HG03571 (cell line): Measurements from ENCODE around the gene GSE1.

Source experiments
- ATAC-seq: cut with Tn5 transposase; IDR thresholded peaks from one replicate; pipeline ENCODE4 v1.9.1; 2021; ENCODE audit not compliant: unreplicated experiment

Gene GSE1

DNA sequence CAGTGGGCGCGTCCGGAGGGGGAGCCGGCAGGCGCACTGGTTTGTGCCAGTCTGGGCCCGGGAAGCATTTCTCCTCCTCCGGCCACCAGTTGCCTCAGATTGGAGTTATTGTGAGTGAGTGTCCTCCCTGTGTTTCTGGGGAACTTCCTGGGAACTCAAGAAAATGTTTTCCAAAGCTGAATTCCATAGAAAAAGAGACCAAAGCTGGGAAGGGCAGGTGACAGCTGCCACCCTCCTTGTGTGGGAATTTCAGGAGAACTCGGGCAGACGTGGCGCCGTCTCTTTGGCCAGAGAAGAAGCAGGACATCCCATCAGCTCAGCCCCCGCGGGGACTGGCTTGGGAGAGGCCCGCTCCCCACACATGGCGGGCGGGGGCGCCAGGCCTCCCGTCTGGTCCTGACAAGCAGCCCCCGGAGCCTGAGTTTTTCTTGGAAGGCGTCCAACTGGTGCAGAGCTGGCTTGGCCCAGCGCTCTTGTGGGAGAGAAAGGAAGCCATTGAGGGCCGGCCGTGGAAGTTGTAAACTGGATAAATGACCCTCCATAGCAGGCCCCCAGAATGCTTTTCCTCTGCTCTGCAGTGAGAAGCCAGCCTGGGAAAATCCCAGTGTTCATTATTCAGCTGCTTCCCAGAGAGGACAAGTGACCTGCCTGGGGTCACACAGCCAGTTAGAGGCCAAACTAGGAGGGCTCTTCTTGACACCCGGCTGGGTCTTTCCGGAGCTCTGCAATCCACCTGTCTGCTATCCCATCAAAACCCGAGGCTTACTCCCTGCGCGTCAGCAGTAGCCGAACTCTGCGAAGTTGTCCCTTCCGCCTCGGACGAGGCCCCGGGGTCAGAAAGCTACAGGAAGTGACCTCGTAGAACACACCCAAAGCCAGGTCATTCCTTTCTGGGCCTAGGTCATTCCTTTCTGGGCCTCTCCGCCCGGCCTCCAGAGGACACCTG lies 39.2 kb upstream of the GSE1 start:
- no peak for ATAC-seq

DNA sequence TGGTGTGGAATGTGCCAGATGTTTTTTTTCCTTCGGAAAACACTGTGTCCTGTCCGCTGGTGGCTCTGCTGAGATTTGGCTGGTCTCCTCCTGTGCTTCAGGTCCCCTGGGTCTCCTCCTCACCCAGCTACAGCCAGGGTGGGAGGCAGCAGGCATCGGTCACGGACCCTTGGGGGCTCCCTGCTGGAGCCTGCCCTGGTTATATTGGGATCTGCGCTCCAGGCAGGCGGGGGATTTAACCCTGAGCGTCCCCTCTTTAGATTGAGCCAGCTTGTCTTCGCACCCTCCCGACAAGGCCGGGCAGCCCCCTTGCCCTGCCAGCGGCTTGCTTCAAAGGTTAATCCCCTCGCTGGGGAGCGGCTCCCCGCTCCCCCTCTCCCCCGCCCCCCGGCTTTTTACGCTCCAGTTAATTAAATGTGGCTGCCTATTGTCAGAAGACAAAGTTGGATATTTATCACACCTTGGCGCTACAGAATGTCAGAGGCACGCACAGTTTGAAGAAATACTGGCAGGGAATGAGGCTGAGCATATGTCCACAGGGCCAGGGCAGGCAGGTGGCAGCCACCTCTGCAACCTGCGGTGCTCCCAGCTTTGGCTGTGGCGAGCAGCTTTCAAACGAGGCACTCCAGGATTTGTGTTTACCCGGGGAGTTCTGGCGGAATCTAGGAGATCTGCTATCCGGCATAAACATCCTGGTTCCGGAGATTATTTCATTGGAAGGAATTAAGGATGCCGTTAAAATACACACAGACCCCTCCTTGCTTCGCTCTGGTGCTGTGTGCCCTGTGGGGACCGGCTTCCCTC lies 38.2 kb upstream of the GSE1 start:
- ATAC-seq, result no peak

GRCh38 chr16:85575920-85576319 lies 37.2 kb upstream of the GSE1 start:
- no peak for ATAC-seq

- ATAC-seq, result no peak
These were observed 36.2 kb upstream of the GSE1 start for GRCh38 chr16:85576944-85577343.

- ATAC-seq, result no peak
These were observed 35.1 kb upstream of the GSE1 start for GRCh38 chr16:85577899-85578598.

- no peak for ATAC-seq
These were observed 34.5 kb upstream of the GSE1 start for GRCh38 chr16:85578599-85578948.

GRCh38 chr16:85579191-85579590 lies 33.9 kb upstream of the GSE1 start:
- no peak for ATAC-seq

- ATAC-seq, result no peak
These were observed 33.1 kb upstream of the GSE1 start for GRCh38 chr16:85579923-85580580.

DNA sequence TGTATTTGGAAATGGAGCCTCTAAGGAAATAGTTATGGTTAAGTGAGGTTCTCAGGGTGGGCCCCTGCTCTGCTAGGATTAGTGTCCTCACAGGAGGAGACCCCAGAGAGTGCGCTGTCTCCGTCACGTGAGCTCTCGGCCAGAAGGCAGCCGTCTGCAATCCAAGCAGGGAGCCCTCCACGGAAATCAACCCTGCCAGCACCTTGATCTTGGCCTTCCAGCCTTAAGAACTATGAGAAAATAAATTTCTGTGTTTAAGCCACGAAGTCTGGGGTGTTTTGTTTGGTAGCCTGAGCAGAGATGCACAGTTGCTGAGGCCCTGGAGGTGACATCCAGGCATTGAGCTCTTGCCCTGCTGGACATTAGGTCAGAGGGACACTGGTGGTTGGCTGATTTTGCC lies 32.4 kb upstream of the GSE1 start:
- no peak for ATAC-seq

DNA sequence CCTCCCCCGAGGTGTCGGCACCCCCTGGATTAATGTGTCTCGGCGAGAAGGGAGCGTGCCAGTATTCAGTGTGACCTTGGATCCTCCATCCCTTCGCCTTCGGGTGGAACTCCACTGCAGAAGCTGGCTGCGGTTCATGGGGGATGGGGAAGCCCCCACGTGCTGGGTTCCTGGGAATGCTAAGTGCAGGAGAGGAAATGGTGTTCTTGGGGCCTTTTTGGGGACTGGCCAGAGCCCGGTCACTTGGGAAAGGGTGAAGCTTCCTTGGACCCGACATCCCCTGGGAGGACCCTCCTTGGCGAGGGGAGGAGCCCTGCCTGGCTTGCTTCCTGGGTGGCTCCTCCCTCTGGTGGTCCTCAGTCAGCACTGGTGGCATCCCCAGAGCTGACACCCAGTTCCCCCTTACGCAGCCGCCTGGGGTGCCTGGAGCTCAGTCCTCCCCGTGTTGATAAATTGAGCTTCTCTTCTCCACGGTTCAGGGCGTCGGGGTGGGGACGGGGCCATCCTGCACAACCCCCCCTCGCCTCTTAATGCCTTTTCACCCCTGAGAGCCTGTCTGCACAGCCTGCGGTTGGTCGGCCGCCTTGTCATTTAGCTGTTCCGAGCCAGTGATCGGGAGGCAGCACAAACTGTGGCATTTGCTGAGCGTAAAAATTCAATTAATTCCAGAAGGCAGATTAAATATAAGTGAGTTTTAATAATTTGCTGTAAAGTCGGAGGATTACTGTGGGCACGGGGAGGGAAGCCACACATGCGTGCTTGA lies 30.7 kb upstream of the GSE1 start:
- ATAC-seq, result no peak

DNA sequence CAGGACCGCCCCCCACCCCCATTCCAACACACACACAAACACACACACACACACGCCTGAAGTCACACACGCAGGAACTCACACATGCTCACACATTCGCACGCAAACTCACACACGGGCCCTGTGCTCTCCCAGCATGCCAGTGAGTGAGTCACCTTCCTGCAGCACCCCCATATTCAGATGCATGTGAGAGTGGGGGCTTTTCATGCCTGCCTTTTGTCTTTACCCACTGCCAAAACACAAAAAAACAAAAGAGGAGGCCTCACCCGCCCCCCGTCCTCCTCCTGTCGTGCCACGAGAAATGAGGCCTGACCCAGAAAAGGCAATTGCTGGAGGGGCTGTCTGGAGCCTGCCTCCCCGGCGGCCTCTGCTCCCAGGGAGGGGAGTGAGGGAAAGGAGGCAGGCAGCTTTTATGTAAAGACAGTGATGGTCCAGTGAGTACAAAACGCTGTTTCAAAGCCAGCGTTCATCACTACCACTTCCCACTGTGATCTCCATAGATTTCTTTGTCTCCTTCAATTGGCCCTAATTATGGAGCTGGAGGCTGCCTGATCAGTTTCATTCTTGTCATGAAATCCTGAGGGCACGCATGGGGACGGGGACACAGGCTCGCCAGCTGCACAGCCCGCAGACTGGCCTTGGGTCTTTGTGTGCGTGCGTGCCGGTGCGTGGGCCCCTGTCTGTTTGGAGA lies 29.5 kb upstream of the GSE1 start:
- no peak for ATAC-seq

GRCh38 chr16:85584267-85584666 lies 28.9 kb upstream of the GSE1 start:
- ATAC-seq, result no peak

DNA sequence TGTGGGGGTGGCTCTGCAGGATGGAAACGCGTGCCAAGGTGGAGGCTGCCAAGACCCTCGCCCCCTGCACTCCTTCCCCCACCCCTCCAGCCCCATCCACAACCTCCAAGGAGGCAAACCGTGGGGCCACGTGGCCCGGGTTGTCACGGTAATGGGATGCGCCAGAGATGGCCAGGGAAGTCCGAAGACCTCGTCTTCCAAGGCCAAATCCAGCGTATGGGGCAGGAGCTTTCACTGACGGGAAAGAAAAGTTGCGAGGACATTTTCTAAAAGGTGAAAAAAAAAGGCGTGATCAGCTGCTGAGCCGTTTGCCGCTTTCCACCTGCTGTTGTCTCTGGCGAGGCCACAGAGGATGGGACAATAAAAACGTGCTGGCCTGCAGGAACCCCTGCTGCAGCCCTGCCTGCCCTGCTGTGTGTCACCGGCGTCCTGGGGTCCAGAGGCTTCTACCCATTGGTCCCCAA lies 28.3 kb upstream of the GSE1 start:
- no peak for ATAC-seq

- no peak for ATAC-seq
These were observed 27.4 kb upstream of the GSE1 start for GRCh38 chr16:85585711-85586110.

DNA sequence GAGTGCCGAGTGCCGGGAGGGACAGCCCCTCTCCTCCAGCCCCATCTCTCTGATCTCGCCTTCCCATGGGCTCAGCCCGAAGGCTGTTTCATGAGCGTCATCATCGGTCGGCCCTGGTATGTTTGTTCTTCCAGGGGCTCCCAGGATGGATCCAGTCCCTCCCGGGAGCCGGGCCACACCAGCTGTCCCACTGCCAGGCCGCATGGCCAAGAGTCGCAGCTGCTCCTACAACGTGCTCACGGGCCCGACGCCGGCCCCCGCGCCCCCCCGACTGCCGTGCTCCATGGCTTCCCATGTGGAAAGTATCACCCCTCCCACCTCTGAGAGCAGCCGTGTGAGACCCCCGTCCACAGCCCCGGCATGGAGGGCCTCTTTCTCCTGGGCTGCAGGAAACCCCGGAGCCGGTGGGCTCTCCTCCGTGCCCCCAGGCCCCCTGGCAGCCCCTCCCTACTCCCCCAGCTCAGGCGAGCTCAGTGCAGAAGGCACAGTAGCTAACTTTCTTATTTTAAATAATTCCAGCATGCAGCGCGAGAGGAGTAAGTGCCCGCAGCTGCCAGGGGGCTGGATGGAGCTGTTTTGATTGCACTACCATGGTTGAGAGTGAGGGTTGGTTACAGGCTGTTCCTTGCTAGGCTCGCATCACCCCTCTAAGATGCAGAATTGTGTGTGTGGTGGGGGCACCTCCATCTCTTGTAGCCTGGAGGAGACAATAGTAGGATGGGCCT lies 26.6 kb upstream of the GSE1 start:
- ATAC-seq, result no peak

DNA sequence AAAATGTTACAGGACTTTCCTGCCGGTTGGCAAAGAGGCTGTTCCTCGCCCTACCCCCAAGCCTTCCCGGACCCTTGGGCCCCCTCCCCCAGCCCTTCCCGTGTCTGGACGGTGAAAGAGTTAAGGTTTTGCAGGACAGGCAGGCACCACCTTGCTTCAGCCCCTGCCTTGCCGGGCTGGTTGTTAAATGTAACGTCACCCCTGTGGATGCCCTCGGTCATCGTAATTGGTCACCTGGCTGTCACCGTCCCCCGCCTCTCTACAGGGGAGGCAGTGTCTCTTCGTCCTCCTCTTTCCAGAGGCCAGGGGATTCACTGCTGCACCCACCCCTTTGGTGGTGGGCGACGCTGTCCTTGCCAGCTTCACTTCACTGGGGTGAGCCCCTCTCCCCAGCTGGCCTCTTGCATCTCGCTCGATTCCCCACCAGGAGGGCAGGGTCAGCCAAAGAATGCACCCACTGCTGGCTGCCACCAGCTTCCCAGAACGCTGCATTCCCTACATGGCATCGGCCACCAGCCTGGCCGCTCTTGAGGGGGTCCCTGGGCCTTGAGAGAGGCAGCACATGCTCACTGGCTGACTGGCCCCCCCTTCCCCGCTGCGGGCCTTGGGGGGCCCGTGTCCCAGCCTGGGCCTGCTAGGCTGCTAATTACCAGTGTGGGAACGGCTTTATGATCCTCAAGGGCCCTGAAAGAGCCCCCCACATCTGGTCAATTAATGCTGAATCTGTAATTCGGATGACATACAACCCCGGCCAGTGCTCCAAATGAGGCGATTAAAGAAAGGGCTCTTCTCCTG lies 25.2 kb upstream of the GSE1 start:
- ATAC-seq, result no peak

GRCh38 chr16:85588562-85589503 lies 24.3 kb upstream of the GSE1 start:
- ATAC-seq, result no peak
